SIG-M5 treated with dmso at 0.1 percent for 504 hours (cell line): Measurements from ENCODE around the gene CXCR5.

Experiments
- DNase-seq: peaks from one replicate; lab custom pipeline; 2025; ENCODE audit not compliant: unreplicated experiment; lab: John Stamatoyannopoulos, UW

CXCR5 gene

DNA sequence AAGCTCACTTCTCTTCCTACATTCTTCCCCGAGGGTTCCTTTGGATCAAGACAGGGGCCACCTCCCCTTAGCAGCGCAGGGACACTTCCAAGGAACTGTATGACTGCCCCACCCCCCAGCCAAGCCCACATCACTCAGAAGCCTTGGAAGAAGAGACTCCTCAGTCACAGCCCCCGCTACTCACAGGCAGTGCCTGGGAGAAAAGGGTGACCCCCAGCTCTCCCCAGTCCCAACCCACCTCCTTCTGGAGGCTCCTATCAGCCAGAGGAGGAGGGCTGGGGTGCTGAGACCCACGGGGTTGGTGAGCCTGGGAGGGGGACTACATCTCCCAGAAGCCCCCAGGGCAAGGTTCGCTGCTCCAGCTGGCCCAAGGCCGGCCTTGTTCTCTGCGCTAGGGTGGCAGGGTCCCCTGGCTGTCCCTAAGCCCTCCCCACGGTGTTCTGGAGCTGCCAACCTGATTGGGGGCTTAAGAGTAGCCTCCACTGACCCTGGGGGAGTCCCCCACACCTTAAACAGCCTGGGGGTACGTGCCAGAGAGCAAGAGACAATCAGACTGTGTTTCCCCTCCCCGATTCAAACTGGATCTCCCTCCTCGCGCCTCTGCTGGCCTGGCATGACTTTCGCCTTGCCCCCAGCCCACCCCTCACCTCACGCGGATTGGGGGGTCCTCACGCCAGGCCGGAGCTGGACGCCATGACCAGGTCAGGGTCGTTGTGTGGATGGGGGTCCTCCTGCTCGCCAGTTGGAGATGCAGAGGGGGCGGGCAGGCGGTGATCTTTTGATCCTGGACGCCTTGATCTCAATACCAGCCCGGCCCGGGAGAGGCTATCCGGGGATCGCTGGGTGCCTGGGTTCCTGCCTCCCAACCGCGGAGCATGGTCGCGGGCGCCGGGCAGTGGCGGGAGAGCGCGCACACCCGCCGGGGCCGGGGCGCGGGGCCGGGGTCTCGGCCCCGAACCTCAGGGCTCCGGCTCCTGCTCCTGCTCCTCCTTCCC is 41.2 kb downstream of the CXCR5 start:
- peak; percentile 29 for DNase-seq

DNA sequence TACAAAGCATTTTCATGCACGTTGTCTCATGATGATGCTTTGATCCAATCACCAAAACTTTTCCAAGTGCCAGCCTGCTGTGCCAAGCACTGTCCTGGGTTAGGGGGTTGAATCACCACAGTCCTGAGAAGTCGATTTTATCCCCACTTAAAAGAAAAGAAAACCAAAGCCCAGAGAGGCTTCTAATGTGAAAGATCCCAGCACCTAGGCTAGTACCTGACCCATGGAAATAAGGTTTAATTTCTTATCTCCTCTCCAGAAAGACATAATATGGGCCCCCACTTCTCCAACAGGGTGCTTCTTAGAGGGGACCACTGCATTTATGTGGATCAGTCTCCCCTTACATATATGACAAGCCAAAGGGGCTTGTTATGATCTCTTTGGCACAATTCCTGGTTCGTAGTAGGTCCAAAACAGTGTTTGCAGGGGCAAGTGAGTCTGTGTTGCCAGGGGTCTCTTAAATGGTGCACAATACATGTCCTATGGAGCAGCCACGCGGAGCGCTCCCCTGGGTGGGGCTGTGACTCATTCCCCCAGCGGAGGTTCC is 43.9 kb downstream of the CXCR5 start:
- no peak for DNase-seq

DNA sequence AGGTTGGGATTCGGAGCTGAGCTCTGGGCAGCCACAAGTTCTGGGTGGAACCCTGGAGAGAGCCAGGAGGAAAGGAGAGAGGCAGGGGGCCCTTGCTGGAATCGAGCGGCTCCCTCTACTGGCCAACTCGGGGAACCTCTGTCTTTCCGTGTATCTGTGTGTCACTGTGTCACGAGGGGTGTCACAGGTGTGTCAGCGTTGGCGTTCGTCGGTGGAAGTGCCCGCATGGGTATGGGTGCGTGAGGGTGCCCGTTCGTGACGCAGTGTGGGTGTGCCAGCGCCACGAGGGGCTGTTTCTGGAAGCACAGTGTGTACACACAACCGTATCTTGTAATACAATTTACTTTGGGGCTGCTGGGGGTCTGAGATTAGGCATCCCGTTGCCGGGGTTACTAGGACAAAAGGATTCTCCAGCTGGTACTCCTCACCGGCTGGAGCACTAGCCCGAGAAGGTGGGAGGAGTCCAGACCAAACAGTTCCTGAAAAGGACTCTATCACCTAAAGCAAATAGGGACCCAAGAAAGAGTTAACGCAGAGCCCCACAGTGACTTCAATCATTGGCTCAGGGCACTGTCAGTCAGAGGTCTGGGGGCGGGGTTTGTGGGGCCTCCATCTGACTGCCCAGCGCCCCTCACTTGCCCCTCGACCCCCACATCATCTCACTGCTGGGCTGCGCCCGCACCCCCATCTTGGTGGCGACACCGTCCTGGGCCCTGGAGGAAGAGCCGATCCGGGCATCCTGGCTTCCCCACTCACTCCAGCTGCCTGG is 44.6 kb downstream of the CXCR5 start:
- DNase-seq, result peak; percentile 94

DNA sequence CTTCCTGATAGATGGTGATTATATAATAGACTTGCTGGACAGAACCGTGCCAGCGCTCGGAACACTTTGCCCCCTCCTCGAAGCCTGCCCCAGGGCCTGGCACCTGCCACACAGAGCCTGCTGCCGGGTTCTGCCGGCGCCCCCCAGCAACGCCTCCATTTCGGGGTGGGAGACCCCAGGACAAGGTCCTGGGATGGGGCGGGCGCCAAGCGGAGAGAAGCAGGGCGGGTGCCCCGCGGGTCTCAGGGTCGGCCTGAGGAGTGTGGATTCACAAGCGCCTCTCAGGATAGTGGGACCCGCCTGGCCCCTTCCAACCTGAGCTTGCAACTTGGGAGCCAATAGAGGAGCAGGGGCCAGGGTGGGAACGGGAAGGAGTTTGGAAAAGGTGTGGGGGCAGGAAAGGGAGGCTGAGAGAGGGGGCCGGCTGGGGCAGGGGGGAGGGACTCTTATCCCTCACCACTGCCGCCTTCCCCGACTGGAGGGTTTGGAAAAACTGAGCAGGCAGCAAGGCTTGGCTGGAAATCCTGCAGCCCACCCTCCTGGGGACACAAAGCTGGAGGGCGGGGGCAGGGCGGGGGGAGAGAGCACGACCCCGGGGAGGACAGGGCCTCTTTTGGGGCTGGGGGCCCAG is 45.3 kb downstream of the CXCR5 start:
- peak; percentile 63 for DNase-seq

DNA sequence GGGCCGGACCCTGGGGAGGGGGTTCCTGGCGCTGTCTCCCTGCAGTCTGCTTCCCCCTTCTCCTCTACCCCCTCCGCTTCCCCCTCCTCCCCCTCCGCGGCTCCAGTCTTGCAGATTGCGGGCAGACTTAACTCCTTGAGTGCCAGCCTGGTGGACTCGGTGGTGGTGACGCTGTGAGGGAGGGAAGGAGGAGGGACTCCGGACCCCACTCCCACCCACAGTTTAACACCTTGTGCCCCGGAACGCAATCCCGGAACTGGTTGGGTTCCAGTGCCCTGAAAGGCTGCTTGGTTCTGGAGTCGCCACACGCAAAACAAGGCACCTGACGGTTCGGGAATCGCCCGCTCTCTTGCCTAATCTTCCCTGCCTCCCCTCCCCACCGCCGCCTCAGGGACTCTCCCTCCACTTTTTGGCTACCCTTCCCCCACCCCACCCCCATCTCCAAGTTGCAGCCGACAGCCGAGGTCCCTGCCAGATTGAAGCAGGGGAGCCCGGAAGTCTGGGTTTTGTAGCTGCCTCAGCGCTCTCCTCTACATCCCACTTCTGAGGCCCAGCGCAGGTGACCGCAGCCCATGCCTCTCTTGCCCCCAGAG is 45.9 kb downstream of the CXCR5 start:
- peak; percentile 84 for DNase-seq

DNA sequence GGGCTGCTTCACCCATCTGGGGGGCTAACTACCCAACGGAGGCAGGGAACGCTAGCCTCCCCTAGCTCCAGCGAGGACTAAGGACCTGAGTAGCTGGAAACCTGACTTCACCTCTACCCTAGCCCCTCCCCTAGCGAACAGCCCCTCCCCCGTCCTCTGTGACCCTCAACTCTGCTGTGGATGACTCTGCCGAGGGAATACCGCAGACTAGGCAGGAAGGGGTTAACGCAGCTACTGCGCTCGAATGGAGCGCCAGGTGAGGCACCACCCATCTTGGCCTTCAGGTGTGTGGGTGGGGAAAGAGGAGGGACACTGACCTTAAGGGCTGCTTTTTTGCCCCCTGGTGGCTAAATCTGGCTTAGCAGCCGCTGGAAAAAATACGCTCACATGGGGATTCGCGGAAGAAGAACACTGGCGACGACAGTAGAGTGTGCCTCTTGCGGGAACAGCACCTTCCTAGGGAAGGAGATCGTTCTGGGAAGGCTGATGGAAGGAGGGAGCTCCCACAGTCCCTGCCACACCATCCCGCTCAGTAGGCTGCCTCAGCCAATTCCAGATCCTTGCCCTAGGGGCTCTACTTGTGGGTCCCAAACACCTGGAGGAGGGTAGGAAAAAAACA is 46.5 kb downstream of the CXCR5 start:
- DNase-seq, result peak; percentile 84

DNA sequence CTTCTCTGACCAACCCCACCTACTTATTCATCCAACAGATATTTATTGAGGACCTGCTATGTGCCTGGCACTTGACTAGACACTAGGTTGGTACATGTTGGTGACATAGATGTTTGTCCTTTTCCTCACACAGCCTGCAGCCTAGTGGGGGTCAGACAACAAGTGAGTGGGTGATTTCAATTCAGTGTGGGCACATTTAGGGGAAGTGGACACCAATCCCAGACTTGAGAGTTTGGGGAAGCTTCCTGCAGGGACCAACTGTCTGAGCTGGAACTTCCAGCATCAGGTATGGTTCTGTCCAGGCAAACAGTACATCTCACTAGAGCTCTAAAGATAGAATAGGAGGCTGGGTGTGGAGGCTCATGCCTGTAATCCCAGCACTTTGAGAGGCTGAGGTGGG is 47.9 kb downstream of the CXCR5 start:
- no peak for DNase-seq

DNA sequence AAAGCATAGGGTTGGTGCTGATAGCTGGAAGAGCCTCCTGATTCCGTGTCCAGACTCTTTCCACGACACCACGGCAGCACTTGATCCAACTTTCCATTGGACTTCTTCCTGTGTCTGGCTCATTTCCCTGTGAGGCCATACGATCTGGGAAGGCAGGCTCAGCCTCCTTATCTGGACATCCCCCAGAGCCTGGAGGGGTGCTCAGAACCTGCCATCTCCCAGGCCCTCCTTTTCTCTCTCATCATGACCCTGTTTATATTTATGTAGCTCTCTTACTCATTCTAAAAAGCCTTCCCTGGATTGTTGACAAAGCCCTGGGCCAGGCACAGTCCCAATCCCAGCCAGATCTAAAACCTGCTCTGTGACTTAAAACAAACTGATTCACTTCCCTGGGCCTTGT is 49.8 kb downstream of the CXCR5 start:
- no peak for DNase-seq

DNA sequence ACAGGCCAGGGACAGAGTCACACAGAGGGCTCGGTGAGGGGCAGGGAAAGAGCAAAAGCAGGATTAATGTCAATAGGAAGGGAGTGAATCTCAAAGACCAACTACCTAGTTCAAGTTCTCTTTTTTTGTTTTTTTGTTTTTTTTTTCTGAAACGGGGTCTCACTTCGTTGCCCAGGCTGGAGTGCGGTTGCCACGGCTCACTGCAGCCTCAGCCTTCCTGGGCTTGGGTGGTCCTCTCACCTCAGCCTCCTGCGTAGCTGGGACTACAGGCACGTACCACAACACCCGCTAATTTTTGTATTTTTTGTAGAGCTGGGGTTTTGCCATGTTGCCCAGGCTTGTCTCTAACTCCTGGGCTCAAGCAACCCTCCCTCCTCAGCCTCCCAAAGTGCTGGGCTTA is 51.7 kb downstream of the CXCR5 start:
- no peak for DNase-seq

DNA sequence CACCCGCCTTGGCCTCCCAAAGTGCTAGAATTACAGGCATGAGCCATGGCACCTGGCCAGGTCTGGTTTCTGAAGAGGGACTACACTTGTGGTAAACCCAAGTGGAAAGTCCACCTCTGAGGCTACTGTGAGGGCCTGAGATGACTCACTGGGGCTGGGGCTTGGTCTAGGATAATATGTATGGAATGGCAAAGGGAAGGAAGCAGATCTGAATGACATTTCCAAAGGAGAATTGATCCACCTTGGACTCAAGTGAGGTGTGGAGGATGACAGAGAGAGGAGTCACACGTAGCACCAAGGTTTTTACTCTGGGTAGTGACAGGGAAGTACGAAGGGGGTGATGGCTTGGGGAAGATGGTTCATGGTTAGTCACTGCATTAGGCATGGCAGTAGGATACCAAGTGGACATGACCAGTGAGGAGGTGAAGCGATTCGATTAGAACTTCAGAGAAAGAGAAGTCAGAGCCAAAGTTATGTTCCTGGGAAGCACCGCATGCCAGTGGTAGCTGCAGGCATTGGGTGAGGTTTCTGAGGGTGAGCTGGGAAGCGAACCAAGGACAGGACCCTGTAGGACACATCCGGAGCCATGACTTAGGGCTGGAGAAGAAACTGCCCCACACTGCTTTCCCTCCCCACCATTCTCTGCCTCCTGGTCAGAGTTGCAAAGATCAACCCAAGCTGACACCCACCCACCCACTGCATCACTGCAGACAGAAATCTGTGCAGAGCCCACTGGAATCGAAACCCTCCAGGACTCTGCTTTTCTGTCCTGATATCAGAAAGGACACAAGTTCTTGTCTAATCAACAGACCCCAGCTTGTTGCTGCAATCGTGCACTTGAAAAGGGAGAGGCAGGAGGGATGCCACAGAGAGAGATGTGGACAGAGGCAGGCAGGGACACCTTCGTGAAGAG is 55.1 kb downstream of the CXCR5 start:
- no peak for DNase-seq

DNA sequence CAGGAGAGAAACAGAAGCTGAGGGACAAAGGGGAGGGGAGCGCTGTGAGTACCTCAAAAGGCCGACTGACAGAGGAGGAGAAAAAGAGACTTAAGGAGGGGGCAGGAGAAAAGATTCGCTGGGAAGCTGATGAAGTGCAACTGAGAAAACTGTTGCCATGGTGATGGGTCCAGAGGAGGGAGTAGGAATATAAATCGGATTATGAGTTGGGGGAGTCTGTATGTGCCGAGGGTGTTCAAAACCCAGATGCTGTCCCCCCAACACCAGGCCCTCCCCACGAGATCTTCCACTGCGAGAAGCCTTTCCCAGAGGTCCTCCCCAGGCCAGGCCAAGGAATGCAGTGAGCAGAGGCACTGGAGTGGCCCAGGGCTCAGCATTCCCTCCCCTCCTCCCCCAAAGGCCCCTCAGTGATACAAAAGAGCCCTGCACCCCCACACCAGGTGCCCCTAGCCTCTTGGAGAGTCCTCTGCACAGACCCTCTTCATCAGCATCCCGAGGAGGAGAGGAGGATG is 55.8 kb downstream of the CXCR5 start:
- DNase-seq, result no peak

DNA sequence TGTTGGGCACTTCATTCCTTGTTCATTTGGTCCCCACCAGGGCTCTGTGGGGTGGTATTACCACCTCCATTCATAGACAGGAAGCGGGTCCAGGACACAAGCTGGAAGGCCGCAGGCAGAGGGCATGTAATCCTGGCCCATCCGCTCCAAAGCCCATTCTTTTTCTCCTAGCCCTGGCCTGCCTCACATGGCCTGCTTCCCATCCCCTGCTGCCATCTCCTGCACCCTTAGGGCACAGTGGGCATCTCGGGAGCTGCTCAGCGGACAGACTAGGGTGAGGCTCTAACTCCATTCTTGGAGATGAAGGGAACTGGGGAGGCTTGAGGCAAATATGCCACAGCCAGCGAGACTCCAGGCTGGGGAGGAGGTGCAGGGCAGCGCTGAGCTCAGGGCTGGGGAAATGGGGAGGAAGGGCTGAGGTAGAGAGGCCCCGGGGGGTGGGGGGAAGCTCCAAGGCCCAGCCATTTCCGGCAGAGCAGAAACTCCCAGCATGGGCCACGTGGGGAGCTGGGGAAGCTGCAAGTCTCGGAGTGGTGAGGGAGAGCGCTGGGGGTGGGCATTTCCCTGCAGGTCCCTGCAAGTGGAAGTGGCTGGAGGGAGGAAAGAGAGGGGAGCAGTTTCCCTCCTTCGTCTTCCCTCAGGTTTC is 56.4 kb downstream of the CXCR5 start:
- peak; percentile 36 for DNase-seq

DNA sequence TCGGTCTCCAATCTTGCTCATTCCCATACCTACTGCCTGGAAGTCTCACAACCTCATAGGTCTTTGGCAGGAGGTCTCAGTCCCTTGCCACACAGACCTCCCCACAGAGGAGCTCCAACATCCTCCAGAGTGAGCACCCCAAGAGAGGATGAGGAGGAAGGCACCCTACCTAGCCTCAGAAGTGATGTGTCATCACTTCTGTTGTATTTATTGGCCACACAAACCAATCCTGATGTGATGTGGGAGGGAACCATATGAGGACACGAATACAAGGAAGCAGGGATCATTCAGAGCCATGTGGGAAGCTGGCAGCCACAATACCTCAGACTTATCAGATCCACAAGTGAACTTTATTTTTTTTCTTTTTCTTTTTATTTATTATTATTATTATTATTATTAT is 63.4 kb downstream of the CXCR5 start:
- no peak for DNase-seq
